Omental fat pad (tissue), 4 donors: ENCODE data around the gene ARHGAP29. TPM values are rescaled to one million over a fixed set of nuclear protein-coding genes. Genes with fewer than 3 reads are reported as not detected.

Experiments used
- ATAC-seq: fragments of 150-250 bp; one replicate; pipeline ENCODE4 v1.9.1; 2016; ENCODE audit warnings: mild to moderate bottlenecking, moderate library complexity; ENCODE audit not compliant: low FRiP score
- DNase-seq: peaks from one replicate; pipeline ENCODE4 v3.0.0-alpha.2; 2019; ENCODE audit warnings: low spot score
- CTCF ChIP-seq, 3 donors: fragments of 450-650 bp; IDR thresholded peaks; one replicate each; pipeline ENCODE4 v1.5.1; 2016 to 2017; ENCODE audit warnings: antibody characterized with exemption in 3 of 3, mild to moderate bottlenecking in 3 of 3, moderate library complexity in 2 of 3
- total RNA-seq, 4 donors: library from RNA; depleted of rRNA; stranded (reverse); fragments of >200 nt; gene quantifications; one replicate each; pipeline ENCODE4 v1.1.0, GENCODE V29; 2016

The ARHGAP29 gene
- total RNA-seq, 4 donors from 2014 or later: 43.8 to 129 (median 77.1) TPM

- DNase-seq: no peak
- TF ChIP-seq CTCF (IDR thresholded peaks at IDR 0.05): no peak
- no peak for ATAC-seq
Observed at GRCh38 chr1:94202241-94202640, 35.1 kb downstream of the ARHGAP29 start.

- no peak for TF ChIP-seq CTCF (IDR thresholded peaks at IDR 0.05)
- ATAC-seq (no peak), DNase-seq (no peak)
Observed at GRCh38 chr1:94199398-94199797, 38.0 kb downstream of the ARHGAP29 start.

- ATAC-seq: no peak
- TF ChIP-seq CTCF (IDR thresholded peaks at IDR 0.05): no peak
- no peak for DNase-seq
Observed at GRCh38 chr1:94194079-94194865, 43.1 kb downstream of the ARHGAP29 start.

- DNase-seq: no peak
- TF ChIP-seq CTCF (IDR thresholded peaks at IDR 0.05): no peak
- ATAC-seq: no peak
Observed at GRCh38 chr1:94193128-94193527, 44.3 kb downstream of the ARHGAP29 start.

GRCh38 chr1:94191216-94191615, 46.2 kb downstream of the ARHGAP29 start:
- DNase-seq (no peak), ATAC-seq (no peak)
- no peak for TF ChIP-seq CTCF (IDR thresholded peaks at IDR 0.05)

GRCh38 chr1:94186946-94187345, 50.4 kb downstream of the ARHGAP29 start:
- TF ChIP-seq CTCF (IDR thresholded peaks at IDR 0.05): no peak
- ATAC-seq (no peak), DNase-seq (no peak)

GRCh38 chr1:94183197-94183815, 54.1 kb downstream of the ARHGAP29 start:
- ATAC-seq: no peak
- TF ChIP-seq CTCF (IDR thresholded peaks at IDR 0.05): no peak

More at GRCh38 chr1:94183197-94183815, 54.1 kb downstream of the ARHGAP29 start:
- DNase-seq: no peak
